NK-92 treated with Interleukin-12 subunit alpha and Interleukin-12 subunit beta, amount 100 ng/mL, for 24 hours (cell line): ENCODE measurements around the gene PRKAG1.
A peak's percentile ranks its signal among the peaks of the same experiment; 100 is the strongest.

ENCODE experiments used
- DNase-seq: peaks from one replicate; lab custom pipeline; 2025; lab: John Stamatoyannopoulos, UW

Gene PRKAG1

DNA sequence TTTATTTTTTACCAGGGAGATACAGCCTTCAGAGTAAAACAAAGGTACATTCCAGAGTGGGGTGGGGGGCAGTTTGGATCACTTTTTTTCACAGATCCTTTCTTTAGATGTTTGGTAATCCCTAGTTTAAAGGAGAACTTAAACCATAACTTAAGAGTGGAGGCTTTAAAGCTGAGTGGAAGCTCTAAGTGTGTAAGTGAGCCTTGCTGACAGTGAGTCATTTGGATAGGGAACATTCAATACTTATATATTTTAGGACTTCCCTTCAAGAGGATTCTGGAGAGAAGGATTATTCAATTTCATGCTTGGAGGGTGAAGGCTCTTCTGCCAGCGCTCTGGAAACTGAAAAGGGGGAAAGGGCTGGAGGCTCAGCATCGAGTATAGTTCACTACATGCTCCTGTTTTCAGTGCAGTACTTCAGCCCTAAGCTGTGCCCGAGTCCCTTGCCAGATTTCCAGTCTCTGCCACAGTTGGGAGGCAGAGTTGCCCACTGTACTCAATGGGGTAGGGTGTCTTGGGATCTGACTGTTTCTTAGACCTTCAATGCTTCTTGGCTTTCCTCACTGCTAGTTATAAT is 8.4 kb downstream of the PRKAG1 start:
- no peak for DNase-seq

DNA sequence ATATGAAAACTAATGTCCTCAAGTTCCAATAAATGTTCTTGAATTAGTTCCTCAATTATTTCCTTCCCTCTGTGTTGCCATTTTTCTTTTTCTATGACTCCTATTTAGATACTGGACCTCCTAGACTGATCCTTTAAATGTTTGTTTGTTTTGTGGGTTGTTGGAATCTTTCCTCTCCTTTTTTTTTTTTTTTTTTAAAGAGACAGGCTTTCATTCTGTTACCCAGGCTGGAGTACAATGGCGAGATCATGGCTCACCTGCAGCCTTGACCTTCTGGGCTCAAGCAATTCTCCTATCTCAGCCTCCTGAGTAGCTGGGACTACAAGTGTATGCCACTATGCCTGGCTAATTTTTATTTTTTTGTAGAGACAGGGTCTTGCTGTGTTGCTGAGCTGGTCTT is 9.6 kb downstream of the PRKAG1 start:
- no peak for DNase-seq

DNA sequence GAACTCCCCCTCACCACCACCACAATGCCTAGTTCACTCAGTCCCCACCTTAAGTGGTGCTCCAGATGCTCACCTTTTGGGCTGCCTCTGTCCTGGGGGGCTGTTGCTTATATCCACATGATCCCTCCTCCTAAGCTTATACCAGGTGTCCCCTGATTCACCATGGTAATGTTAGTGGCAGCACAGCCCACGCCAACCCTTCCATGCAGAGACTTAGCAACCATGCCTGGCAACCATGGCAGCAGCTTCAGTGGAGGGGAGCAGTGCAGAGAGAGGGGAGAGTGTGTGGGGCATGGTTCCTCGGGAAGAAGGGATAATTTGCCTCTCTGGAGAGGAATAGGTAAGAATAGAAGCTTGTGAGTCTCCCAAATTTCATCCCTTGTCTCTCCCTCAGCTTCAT is 18.2 kb downstream of the PRKAG1 start:
- DNase-seq, result no peak

DNA sequence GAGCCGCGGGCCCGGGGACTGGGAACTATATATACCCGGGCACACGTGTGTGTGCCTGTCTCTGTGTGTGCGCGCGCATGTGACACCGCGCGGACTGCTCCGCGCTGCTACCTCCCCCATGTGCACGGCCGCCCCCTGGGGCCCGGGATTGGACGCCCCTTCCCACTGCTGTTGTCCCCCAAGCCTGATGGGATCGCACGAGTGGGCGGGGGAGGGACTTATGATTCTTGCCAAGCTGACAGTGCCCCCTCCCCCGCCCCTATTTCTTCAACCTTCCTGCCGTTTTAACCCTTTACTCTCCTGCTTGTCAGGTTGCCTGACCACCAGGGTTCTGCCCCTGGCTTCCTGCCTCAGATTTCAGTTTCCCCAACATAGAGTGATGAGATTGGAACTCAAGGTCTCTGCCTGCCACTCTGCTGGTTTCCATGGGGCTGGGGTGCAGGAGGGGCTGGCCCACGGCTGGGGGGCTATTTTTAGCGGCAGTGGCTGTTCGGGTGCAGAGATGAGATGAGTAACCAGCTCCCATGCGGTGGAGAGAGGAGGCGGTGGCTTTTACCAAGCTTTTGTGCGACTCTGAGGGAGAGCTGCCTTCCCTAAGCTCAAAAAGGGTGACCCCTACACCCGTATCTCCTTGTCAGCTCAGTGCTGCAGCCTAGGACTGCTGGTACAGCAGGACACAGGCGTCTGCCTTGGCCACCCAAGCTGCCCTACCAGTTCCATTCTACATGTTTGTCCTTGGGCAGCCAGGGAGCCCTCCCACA is 19.0 kb downstream of the PRKAG1 start, which contains the start of gene DDN:
TSS of gene DDN (minus strand) at position 5 of the 761 bp plus-strand sequence. CDS start 88 bp downstream, outside the sequence.
- peak; percentile 51 for DNase-seq

DNA sequence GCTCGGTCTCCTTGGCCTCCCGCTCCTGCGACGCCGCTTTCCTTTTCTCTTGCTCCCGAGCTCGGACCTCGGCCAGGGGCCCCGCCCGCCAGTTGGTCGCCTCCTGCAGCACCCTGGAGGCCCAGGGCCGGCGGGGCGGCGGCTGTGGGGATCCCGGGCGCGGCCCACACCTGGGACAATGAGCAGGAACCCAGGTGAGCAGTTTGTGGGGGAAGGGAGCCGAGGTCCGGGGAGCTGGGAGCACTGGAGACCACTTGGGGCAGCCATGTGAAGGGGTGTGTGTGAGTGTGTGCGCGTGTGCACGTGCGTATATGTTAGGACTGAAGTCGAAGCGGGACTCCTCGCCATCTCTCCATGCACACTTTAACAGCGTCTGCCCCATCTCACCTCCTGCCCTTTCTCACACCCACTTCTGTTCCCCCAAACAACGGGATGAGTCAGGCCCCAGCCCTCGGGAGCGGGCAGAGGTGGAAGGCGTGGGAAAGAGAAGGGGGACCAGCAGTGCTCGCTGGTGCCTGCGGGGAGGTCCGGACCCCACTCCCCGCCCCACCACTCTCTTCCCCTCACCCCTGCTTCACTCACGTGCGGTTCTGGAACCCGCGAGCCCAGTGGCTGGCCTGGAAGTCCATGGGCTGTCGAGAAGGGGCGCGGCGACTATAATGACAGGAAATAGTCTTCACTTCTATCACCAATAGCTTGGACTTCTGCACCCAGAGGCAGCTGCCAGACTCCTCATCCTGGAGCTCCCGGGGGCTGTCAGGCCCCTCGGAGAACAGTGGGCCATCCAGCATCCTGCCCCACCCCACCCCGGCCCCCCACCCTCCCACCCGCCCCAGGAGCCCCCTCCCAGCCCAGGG is 19.9 kb downstream of the PRKAG1 start:
- no peak for DNase-seq

DNA sequence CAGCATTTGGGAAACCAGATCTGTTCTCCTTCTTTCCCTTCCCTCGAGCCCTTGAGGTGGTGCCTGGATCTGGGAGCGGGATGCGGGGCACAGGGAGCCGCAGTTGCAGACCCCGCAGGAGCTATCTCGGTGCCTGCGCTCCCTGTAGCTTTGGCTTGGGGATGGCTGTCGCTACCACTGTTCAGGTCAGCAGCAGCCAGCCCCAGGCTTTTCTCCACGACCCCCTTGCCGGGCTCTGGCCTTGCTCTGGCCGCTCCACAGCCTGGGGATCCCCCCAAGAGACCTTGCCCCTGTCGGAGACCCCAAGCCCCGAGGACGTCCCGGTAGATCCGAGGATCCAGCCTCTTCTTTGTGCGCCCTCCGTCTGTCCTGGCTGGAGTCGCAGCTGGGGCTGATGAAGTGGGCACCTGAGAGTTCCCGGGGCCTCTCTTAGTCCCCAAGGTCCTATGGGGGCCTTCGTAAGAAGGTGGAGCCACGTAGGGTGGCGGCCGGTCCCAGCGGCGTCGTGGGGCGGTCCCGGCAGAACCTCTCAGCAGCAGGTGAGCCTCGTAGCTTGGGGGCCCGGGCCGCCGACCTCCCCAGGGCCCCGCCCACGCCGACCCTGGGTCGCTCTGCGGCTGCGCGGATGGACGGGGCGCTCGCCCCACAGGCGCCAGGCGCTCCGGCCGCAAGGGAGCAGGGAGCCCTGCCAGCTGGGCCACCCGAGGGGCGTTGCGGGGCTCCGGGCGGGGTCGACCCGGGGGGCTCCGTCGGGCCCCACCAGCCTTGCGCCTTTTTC is 20.7 kb downstream of the PRKAG1 start:
- DNase-seq, result no peak

DNA sequence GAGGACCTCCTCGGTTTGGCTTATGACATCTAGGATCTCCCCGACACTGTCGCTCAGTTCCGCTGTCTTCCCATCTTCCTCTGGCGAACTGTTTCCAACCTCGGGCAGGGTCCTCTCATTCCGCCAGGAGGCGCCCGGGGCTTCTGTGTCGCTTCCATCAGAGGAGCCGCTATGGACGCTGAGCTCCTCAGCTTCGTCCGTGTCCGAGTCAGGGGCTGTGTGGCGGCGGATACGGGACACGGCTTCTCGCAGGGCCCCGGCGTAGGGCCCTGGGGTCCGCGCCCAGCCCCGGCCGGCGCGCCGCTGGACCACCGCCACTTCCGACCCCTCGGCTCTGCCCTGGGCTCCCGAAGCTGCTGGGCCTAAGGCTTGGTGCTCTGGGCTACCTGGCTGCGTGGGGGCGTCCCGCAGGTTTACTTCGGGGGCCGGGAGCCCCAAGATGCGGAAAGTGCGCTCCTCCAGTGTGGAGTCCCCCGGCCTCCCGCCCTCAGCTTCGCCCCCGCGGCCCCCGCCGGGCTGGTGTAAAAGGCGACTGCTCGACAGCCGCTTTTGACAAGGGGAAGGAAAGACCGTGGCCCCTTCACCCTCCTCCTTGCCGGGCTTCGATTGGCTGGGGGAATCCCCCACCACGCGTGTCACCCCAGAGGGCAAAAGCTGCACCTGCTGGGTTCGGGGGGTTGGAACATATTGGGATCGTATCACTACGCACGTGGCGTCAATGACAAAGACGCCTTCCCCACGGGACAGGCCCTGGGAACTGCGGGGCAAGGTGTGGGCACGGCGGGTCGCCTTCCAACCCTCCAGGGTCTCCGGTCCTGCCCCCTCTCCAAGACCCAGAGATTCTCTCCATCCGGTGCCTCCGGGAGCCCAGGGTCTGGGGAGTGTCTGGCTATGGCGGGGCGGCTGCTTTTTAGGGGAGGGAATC is 21.5 kb downstream of the PRKAG1 start:
- DNase-seq, result no peak

DNA sequence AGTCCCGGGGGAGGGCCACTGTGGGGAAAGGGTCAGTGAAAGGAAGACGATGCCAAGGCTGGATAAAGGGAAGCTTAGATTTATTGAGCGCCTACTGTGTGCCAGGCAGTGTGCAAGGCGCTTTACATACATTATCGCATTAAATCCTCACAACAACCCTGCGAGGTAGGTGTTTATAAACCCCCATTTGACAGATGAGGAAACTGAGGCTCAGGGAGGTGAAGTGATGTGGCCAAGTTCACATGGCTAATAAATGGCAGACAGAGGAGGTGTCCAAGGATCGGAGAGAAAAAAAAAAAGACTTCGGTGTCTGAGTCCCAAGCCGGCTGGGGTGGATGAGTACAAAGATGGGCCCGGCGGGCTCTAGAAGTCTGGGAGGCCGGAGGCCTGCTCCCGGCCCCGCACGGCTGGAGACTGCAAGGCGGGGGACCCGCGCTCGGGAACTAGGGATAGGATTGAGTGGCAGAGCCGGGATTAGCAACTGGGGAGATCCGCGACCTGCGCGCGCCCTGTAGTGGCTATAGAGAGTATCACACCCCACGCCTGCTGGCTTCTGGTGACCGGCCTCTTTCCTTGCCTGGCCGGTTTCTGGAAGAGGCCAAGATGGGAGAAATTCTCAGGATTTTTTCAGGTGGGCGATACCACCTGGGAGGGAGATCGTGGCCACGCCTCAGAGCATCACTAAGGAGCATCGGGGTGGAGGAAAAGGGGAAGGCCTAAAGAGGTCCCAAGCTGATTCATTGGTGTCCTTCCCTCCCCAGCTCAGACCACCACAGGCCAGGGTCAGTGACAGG is 23.3 kb downstream of the PRKAG1 start:
- no peak for DNase-seq

DNA sequence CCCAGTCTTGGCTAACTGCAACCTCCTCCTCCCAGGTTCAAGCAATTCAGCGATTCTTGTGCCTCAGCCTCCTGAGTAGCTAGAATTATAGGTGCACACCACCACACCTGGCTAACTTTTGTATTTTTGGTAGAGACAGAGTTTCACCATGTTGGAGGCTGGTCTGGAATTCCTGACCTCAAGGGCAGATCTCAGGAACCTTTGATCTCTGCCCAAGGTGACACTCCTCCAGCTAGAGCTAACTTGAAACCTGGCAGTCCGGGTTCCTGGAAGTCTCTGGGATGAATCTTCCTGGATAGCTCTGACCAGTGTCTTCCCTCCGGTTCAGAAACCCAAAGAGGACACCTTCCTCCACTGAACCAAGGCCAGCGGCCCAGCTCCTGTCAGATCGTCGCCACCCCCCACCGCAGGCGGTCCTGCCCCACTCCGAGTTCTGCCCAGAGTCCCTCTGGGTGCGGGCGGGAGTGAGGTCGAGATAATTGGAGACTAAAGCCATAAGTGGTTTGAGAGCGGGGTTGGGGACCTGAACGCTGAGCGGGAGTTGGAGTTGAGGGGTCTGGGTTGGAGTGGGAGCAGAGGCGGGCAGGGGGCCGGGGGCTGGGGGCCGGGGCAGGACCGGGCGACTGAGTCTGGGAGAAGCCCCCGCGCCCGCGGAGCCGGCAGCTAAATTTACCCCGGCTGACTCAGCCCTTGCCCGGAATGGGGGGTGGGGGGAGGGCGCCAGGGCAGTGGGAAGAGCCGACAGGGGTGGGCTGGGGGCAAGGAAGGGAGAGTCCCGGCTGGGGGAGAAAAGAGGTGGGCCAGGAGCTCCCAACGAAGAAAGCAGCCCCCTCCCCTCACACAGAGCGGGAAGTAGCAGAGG is 24.1 kb downstream of the PRKAG1 start:
- DNase-seq, result no peak

DNA sequence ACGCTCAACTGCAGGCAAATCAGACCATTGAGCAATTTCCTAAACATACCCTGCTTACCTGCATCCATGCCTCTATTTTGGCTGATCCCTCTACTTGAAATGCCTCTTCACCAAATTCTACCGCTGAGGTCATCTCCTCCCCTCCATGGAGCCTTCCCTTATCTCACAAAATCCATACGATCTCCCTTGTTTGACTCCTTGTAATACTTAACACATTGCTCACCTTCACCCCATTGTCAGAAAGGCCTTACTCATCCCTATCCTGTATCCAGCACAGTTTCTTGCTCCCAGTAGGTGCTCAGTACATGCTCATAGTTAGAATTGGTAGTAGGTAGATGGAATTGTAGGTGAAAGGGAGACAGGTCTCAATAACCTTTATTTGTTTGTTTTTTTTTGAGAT is 24.8 kb downstream of the PRKAG1 start:
- DNase-seq, result no peak

DNA sequence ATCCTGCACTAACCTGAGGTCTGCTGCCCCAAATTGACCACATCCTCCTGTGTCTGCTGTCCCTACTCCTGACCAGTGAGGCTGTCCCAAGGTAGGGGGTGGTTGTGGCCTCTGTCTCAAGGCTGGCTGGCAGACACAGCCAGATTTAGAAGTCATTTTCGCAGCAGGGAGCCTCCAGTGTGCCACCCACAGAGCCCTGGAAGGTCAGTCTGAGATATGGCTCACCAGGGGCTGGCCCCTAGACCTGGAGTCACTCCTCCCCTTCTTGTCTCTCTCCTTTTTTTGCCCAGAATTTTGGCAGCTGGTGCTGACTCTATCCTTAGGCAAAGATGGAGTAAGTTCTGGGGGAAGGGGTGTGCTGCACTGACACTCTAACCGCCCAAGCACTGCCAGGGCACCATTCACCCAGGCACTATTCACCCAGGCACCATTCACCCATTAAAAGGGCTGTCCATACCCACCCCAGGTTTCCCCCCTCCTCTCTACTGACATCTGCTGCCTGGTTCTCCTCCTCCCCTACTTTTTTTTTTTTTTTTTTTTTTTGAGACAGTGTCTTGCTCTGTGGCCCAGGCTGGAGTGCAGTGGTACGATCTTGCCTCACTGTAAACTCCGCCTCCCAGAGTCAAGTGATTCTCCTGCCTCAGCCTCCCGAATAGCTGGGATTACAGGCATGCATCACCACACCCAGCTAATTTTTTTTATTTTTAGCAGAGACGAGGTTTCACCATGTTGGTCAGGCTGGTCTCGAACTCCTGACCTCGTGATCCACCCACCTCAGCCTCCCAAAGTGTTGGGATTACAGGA is 27.1 kb downstream of the PRKAG1 start:
- no peak for DNase-seq

DNA sequence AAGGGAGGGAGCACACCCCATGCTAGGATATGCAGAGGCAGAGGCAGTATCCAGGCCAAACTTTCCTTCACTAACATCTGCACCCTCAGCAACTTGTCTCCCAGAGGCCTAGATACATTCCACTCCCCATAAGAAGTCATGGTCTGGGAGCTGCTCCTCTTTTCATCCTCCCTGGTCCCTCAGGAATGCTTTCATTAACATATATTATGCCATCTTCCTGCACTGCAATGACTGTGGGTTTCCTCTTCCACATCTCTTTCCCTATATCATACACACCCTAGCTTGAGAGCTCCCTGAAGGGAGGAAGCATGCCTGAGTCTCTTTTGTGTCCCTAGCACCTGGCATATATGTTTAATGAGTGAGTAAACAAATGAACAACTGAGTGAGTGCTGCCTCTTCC is 28.0 kb downstream of the PRKAG1 start:
- no peak for DNase-seq

DNA sequence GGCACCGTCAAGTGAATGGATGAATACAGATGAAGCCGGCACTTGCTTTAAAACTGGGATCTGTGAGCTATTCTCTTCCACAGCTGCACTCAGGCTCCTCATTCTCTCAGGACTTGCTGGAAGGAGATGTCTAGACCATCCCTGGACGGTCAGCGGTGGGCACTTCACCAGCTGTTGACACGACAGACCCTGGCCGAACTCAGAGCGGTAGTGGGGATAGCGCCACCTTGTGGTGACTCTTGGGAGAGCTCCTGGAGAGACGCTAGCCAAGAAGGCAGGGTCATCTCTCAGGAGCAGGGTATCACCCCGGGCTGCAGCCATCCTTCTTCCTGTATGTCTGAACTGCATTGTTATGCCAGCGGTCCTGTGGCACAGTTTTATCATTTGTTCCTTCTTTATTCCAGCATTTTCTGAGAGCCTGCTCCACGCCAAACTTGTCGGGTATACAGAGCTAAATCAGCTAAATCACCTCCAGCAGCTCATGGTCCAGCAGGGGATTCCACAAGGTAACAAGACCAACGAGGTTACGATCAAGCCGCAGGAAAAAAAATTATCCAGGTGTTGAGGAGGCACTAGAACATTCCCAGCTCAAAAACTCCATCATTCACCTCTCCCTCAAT is 30.4 kb downstream of the PRKAG1 start:
- DNase-seq, result peak; percentile 45

DNA sequence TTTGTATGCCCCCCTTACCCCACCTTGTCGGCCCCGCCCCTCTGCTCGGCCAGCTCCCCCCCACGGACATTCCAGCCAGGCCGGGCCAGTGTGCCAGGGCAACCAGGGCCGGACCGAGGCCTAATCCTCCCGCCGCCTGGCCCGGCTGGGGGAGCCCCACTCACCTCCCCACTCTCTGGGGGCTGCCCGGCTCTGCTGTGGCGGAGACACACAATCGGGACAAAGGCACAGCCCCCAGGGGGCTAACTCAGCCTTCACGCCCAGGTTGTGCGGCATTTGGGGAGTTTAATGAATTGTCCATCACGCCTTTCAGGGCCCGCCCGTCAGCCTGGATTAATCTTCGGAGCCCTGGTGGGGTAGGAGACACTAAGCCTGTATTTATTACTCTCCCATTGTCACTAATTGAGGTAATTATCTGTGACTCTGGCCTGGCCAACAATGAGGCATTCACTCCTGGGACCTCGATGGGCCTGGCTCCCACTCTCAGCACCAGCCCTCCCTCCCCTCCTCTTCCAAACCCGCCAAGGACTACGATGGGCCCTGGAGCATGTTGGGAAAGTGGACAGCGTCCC is 31.8 kb downstream of the PRKAG1 start:
- no peak for DNase-seq

DNA sequence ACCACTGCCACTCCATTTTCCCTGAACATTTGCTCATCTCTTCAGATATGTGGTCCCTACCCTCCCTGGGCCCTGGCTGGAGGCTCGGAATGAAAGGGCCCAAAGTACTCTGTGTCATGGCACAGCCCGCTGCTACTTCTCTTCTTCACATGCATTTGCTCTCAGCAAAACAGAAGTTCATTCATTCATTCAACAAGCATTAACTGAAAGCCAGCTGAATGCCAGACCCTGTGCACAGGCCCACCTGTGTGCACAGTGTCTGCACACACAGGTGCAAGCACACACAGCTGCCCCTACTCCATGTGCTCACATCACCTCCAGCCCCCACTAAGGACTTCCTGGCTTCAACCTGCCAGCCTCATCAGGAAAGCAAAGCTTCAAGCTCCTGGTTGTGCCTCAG is 32.7 kb downstream of the PRKAG1 start:
- DNase-seq, result no peak

DNA sequence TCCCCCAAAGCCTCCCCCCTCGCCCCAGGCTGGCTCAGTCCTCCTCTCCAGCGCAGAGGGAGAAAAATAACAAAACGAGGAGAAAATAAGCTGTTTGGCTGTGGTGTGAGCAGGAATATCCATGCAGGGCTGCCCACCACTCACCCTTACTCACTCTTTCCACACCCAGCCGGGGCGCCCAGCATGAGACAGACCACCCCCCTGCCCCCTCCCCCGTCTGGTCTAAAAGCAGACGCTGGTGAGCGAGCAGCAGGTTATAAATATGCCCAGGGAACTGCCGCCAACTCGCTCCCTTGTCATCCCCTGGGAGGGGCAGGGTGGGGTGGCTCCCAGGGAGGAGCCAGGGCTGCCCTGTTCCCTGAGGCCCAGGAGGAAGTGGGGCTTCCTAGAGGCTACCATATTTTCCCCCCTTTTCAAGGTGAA is 33.1 kb downstream of the PRKAG1 start:
- DNase-seq, result no peak

DNA sequence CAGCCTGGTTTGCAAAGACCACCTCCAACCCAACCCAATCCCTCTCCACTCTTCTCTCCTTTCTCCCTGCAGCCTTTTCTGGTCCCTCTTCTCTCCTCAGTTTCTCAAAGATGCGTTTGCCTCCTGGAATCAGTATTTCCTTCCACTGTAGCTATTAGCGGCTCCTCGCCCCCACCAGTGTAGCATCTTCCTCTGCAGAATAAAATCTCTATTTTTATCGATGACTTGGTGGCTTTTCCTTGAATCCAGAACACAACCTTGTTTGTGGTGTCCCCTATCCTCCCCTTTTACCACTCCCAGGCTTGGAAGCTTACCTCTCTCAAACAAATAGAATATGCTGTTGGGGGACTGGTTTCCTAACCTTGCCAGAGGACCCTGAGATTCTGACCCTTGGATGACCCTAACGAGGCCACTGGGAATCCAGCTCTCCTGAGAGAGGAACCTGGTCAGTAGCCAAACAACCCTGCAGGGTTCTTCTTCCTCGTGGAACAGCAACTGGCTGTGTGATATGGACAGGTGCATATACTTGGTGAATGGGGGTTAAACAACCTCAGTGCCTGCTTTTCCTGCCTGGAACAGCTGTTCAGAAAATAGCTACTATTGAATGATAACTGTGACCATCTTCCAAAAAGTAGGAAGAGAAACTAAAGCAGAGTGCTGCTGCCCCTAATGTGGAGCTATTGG is 36.0 kb downstream of the PRKAG1 start:
- no peak for DNase-seq
